PFSK-1 (cell line): ENCODE measurements around the gene KLK4.

ENCODE experiments used
- REST ChIP-seq, 2 experiments: IDR thresholded peaks; 2 replicates each; pipeline versions ENCODE4 v1.6.1 to v1.8.0; 2011 to 2012; ENCODE audit warnings: low read depth in 2 of 2, low read length in 2 of 2, control low read depth in 1 of 2, inconsistent platforms in 1 of 2, mild to moderate bottlenecking in 1 of 2, moderate library complexity in 1 of 2; ENCODE audit not compliant: insufficient read depth in 1 of 2
- SIN3A ChIP-seq: IDR thresholded peaks from 2 replicates; pipeline ENCODE4 v1.6.1; 2012; ENCODE audit warnings: mild to moderate bottlenecking, low read length, moderate library complexity, borderline replicate concordance; ENCODE audit not compliant: insufficient read depth

DNA sequence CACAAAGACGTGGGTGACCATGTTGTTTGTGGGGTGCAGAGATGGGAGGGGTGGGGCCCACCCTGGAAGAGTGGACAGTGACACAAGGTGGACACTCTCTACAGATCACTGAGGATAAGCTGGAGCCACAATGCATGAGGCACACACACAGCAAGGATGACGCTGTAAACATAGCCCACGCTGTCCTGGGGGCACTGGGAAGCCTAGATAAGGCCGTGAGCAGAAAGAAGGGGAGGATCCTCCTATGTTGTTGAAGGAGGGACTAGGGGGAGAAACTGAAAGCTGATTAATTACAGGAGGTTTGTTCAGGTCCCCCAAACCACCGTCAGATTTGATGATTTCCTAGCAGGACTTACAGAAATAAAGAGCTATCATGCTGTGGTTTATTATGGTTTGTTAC is 32.3 kb downstream of the KLK4 start:
- TF ChIP-seq SIN3A (no peak), REST (IDR thresholded peaks at IDR 0.05; ENCODE audit: insufficient read depth in 1 of 2, low read depth in 2 of 2, low read length in 2 of 2) (no peak)
